NCI-H1105 (cell line): ENCODE measurements around the gene C6orf136.

ENCODE experiments used
- DNase-seq: peaks from one replicate; lab custom pipeline; 2025; lab: John Stamatoyannopoulos, UW

C6orf136 gene

GRCh38 chr6:30615958-30616810, 30.7 kb upstream of the C6orf136 start:
- DNase-seq, result peak; percentile 38

- DNase-seq, result peak; percentile 100
Observed at GRCh38 chr6:30616811-30617564, 29.9 kb upstream of the C6orf136 start, which contains the start of gene PPP1R10. Gene PPP1R10 (minus strand): TSS chr6:30617243. CDS start chr6:30609944, 7,299 bp downstream.

GRCh38 chr6:30617565-30618269, 29.2 kb upstream of the C6orf136 start, which contains the start of gene MRPS18B:
Gene MRPS18B (plus strand): TSS chr6:30617840. CDS start chr6:30617866, 26 bp downstream.
- peak; percentile 95 for DNase-seq

GRCh38 chr6:30618270-30618797, 28.6 kb upstream of the C6orf136 start:
- DNase-seq, result no peak

- DNase-seq, result no peak
Observed at GRCh38 chr6:30619561-30619960, 27.4 kb upstream of the C6orf136 start.

- no peak for DNase-seq
Observed at GRCh38 chr6:30625511-30625910, 21.4 kb upstream of the C6orf136 start.

GRCh38 chr6:30626484-30627366, 20.2 kb upstream of the C6orf136 start, which contains the start of gene ATAT1:
Gene ATAT1 (plus strand): TSS chr6:30626874.
- DNase-seq, result peak; percentile 83

- DNase-seq, result no peak
Observed at GRCh38 chr6:30635834-30636233, 11.1 kb upstream of the C6orf136 start.

GRCh38 chr6:30640481-30640880, 6.5 kb upstream of the C6orf136 start:
- DNase-seq, result no peak

- no peak for DNase-seq
Observed at GRCh38 chr6:30641048-30641447, 5.9 kb upstream of the C6orf136 start.

GRCh38 chr6:30643656-30644055, 3.3 kb upstream of the C6orf136 start:
- no peak for DNase-seq

- DNase-seq, result no peak
Observed at GRCh38 chr6:30644769-30645168, 2.2 kb upstream of the C6orf136 start.

- DNase-seq, result no peak
Observed at GRCh38 chr6:30645989-30646388, 944 bp upstream of the C6orf136 start.

- DNase-seq, result peak; percentile 89
Observed at GRCh38 chr6:30647242-30648116, 546 bp downstream of the C6orf136 start.

- DNase-seq, result no peak
Observed at GRCh38 chr6:30651143-30651542, 4.2 kb downstream of the C6orf136 start.

GRCh38 chr6:30654798-30655742, 8.1 kb downstream of the C6orf136 start:
- no peak for DNase-seq

- DNase-seq, result no peak
Observed at GRCh38 chr6:30655743-30656094, 8.8 kb downstream of the C6orf136 start.

- DNase-seq, result no peak
Observed at GRCh38 chr6:30656513-30656912, 9.6 kb downstream of the C6orf136 start.

GRCh38 chr6:30657454-30657853, 10.5 kb downstream of the C6orf136 start:
- no peak for DNase-seq
